Measurements from ENCODE around the gene FIZ1.
"Not testable (repeated sequence)": the region's sequence is repeated elsewhere in the genome, so short reads cannot be mapped to it uniquely, and the experiment has no call there.

FIZ1 gene

DNA sequence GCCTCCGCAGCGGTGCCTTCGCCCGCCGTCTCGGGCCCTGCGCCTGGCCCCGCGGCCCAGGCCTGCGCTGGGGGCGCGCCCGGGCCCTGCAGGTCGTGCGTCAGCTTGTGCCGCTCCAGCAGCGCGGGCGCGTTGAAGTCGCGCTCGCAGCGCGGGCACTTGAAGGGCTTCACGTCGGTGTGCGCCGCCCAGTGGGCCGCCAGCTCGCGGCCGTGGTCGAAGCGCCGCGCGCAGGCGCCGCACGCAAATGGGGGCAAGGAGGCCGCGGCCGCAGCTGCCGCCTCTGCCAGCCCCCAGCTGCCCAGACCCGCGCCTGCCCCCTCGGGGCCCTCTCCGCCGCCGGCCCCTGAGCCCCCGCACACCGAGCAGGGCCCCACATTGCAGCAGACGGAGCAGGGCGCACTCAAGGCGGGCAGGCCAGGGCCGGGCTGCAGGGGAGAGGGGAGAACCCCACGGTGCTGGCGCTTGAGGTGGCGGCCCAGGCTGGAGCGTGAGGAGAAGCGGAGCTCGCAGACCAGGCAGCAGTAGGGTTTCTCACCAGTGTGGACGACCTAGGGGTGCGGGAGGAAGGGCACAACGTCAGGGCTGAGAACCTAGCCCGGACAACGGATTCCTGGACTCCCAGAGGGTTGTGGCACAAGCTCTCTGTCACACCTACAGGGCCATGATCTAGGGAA lies 6.1 kb downstream of the FIZ1 start:
- no peak for DNase-seq (ENCODE audit: low spot score)

GRCh38 chr19:55592391-55593090 lies 6.8 kb downstream of the FIZ1 start:
- DNase-seq (ENCODE audit: low spot score), result no peak

- no peak for DNase-seq (ENCODE audit: low spot score)
Observed at GRCh38 chr19:55591555-55591954, 7.8 kb downstream of the FIZ1 start.

- DNase-seq (ENCODE audit: low spot score), result peak; percentile 61
Observed at GRCh38 chr19:55590617-55591016, 8.7 kb downstream of the FIZ1 start.

DNA sequence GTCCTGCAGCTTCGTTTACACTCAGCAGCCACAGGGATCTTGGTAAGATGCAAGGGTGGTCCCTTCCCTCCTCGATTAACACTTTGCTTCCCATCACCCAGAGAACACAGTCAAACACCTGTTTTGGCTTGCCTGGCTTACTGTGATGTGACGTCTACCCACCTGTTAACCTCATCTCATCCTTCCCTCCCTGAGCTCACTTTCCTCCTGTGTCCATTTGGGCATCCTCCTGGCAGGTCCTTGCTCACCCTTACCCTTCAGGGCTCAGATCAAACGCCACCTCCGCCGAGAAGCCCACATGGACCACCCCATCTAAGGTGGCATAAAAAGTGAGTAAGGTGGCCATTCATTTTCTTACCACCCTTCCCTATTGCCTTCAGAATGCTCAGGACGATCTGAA lies 9.2 kb downstream of the FIZ1 start:
- DNase-seq (ENCODE audit: low spot score), result no peak

DNA sequence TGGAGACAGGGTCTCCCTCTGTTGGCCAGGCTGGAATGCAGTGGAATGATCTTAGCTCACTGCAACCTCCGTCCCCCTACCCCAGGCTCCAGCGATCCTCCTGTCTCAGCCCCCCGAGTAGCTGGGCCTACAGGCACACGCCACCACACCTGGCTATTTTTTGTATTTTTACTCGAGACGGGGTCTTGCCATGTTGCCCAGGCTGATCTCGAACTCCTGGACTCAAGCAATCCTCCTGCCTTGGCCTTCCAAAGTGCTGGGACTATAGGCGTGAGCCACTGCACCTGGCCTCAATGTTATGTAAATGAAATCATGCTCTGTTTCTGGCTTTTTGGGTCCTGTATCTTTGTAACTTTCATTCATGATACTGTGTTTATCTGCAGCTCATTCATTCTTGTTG lies 10.6 kb downstream of the FIZ1 start:
- no peak for DNase-seq (ENCODE audit: low spot score)

DNA sequence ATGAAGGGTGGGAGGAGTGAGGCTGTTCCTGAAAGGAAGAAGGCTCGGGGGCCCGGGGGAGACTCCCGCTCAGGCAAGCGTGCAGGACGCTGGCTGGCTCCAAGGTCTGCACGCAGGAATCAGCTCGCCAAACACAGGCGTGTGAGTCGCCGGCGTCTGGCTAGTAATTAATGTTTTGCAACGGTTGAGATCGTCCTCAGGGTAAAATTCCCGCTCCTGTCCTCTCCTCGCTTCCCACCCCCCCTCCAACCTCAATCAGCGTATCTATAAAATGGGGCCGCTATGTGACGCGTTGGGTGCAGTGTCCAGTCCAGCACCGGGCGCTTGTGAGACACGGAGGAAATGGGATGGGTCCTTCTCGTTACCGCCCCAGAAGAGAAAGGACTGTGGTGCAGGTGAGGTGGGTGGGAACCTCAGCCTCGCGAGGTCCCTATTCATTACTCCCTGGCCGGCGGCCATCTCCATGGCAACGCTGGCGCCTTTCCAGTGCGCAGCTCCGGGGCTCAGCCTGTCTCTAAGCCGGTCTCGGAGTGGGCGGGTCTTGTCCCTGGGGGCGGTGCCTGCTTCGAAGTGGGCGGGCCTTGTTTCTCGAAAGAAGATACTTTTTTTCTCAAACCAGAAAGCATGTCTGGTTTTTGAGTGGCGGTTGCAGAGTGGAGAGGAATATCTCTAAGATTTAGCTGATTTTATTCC lies 12.2 kb downstream of the FIZ1 start:
- DNase-seq (ENCODE audit: low spot score), result peak; percentile 89

- no peak for DNase-seq (ENCODE audit: low spot score)
Observed at GRCh38 chr19:55585658-55586339, 13.5 kb downstream of the FIZ1 start.

DNA sequence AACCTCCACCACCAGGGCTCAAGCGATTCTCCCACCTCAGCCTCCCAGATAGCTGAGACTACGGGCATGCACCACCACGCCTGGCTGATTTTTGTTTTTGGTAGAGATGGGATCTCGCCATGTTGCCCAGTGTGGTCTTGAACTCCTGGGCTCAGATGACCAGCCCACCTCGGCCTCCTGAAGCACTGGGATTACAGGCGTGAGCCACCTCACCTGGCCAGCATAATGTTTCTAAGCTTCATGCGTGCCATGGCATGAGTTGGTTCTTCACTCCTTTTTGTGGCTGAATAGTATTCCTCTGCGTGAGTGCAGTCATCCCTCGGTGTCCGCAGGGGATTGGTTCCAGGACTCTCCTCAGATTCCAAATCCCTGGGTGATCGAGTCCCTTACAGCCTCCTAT lies 14.4 kb downstream of the FIZ1 start:
- no peak for DNase-seq (ENCODE audit: low spot score)

DNA sequence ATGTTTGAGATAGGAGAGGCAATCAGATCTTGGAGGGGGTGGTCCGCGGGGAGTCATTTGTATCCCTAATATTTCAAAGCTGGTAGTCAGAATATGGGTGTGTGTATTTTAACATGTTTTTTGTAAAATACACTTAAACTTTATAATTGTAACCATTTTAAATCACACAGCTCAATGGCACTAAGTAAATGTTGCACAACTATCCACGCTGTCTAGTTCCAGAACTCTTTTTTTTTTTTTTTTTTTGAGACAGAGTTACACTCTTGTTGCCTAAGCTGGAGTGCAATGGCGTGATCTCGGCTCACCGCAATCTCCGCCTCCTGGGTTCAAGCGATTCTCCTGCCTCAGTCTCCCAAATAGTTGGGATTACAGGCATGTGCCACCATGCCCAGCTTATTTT lies 15.4 kb downstream of the FIZ1 start:
- not testable (repeated sequence) for DNase-seq (ENCODE audit: low spot score)

- not testable (repeated sequence) for DNase-seq (ENCODE audit: low spot score)
Observed at GRCh38 chr19:55582284-55582683, 17.0 kb downstream of the FIZ1 start.

DNA sequence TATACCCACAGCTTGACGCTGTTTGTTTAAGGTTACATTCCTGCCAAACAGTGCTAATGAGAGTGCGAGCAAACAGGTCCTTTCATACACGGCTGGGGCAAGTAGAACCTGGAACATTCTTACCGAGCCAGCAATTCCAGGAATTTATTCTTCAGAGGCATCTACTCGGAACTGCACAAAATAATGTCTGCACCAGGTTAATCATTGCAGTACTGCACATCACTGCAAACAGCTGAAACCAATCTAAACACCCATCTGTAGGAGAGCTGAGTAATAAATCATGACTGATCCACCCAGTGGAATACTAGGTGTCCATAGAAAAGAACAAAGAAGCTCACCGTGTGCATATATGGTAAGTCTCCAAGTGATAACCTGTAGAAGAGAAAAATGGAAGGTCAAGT lies 17.5 kb downstream of the FIZ1 start:
- DNase-seq (ENCODE audit: low spot score), result no peak

DNA sequence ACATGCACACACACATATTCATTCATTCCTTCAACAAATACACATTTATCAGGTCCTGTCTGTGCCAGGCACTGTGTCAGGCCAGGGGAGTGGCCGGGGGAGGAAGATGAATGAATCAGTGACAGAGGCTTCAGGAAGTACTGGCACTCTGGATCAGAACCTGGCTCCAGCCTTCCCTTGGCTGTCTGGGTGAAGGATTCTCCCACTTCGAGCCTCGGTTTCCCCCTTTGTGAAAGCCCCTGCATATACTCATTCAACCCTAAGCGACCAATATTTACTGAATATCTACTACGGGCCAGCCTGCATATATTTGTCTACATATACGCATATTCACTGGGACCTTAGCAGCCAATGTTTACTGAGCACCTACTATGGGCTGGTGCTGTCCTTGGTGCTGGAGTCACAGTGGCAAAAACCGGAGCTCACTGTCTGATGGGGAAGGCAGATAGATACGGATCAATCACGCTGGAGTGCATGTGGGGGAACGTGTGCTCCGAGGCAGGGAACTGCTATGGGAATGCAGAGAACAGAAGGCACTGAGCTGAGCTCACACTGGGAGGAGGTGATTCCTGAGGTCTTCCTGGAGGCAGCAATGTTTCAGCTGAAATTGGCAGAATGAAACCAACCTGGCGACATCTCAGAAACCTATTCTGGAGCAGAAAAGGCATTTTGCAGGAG lies 18.0 kb downstream of the FIZ1 start:
- no peak for DNase-seq (ENCODE audit: low spot score)

GRCh38 chr19:55580628-55581144 lies 18.6 kb downstream of the FIZ1 start, which contains the start of gene ZNF579:
Gene ZNF579, minus strand, starts transcription at chr19:55580848. Its CDS starts 1,209 bp downstream, at chr19:55579639.
- DNase-seq (ENCODE audit: low spot score), result no peak

GRCh38 chr19:55579766-55580621 lies 19.3 kb downstream of the FIZ1 start:
- no peak for DNase-seq (ENCODE audit: low spot score)

DNA sequence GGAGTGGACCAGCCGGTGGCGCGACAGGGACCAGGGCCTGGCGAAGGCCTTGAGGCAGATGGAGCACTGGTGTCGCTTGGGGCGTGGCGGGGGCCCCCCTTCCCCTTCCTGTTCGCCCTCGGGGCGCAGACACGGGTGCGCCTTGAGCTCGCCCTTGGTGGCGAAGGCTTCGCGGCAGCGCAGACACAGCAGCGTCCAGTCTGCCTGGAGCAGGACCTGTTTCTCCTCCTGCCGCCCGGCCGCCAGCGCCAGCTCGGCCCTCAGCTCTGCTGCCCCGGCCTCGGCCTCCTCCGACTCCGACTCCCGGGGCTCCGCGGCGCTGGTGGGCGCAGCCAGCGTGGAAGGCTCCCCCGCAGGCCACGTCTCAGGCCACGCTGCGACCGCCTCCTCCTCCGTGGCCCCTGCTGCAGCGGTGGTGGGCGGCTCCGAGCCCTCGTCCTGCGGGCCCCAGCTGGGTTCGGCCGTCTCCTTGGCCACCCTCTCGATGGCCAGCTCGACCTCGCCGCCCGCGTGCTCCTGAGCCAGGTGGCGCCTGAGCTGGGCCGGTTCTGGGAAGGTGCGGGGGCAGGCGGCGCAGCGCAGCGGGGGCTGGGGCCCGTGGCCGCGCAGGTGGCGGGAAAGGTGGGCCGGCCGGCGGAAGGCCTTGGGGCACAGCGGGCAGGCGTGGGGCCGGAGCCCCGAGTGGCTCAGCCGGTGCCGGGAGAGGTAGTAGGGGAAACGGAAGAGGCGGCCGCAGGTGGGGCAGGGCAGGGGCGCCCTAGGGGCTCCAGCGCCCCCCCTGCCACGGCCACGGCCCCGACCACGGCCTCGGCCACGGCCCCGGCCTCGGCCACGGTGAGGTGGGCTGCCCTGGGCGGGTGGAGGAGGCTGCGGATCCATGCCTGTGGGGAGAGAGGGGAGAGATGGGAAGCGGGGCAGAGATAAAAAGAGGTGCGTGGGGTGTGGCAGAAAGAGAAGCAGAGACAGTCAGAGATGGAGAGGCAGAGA lies 20.3 kb downstream of the FIZ1 start:
- no peak for DNase-seq (ENCODE audit: low spot score)

DNA sequence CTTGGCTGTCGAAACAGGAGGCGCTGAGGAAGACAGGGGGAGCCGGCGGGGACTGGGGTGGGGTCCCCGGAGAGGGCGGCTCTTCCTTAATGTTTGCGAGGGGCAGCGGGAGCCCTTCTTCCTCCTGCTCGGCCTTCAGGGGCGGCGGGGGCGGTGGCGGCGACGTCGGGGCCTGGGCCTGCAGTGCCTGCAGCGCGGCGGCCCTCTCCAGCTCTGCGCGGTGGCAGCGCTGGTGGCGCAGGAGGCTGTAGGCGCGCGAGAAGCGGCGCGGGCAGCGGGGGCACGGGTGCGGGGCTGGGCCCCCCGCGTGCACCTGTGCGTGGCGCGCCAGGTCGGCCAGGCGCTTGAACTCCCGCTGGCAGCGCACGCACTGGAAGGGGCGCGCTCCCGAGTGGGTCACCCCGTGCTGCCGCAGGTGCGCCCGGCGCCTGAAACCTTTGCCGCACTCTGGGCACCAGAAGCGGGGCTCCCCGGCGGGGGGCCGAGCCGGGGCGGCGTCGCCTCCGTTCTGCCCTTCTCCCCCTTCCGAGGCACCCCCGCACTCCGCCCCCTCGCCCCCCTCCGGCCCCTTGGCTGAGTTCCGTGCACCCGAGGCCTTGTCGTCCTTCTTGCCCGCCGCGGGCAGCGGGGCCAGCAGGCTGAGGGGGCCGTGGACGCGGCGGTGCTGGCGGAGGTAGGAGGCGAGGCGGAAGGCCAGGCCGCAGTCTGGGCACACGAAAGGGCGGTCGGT lies 21.1 kb downstream of the FIZ1 start:
- DNase-seq (ENCODE audit: low spot score), result no peak

- DNase-seq (ENCODE audit: low spot score), result no peak
Observed at GRCh38 chr19:55576746-55577145, 22.6 kb downstream of the FIZ1 start.

GRCh38 chr19:55573929-55574328 lies 25.4 kb downstream of the FIZ1 start:
- not testable (repeated sequence) for DNase-seq (ENCODE audit: low spot score)
